HCT116 (cell line): ENCODE data around the gene PPM1M. TPM values are rescaled to one million over a fixed set of nuclear protein-coding genes. Genes with fewer than 3 reads are reported as not detected.

Source experiments
- ATAC-seq: fragments of 200-7000 bp; cut with Tn5 transposase; 2 replicates; pipeline ENCODE4 v1.9.1; 2020; ENCODE audit warnings: mild to moderate bottlenecking, moderate library complexity
- BruUV-seq: library from RNA; stranded (reverse); fragments of 400-500 nt; replicated peaks from 2 replicates; lab custom pipeline; 2021; lab: Mats Ljungman, UMichigan
- CTCF ChIA-PET: fragments of 300-600 bp; sonication (Branson Sonifier 250); formaldehyde crosslinking; loops from one replicate; lab custom pipeline; 2021; ENCODE audit warnings: antibody characterized with exemption; lab: Charles Lee
- POLR2A ChIA-PET: fragments of 300-600, 350-600 bp; sonication (Branson Sonifier 250); formaldehyde crosslinking; loops from one replicate; lab custom pipeline; 2021; ENCODE audit warnings: antibody characterized with exemption; lab: Charles Lee
- RAD21 ChIA-PET, 2 experiments: fragments of 300-600 bp; sonication (Branson Sonifier 250); formaldehyde crosslinking; loops; one replicate each; lab custom pipeline; 2023; ENCODE audit warnings: low total read pairs in 2 of 2; ENCODE audit not compliant: uncharacterized antibody in 2 of 2, unreplicated experiment in 2 of 2, low non-redundant PET in 1 of 2; lab: Charles Lee
- DNase-seq: peaks from one replicate; pipeline ENCODE4 v3.0.0-alpha.2; 2010; ENCODE audit warnings: low read depth, low spot score
- H2AFZ ChIP-seq: fragments of 200-600 bp; shearing (Covaris generic), sonication (generic); 2 replicates; pipeline ENCODE4 v1.6.1; 2017; ENCODE audit warnings: low read depth, mixed run types, mixed read lengths, antibody characterized with exemption, low read length; ENCODE audit not compliant: poor library complexity, severe bottlenecking
- H3K27ac ChIP-seq: 2 replicates; pipeline ENCODE4 v1.5.1; 2012; ENCODE audit warnings: low read depth, low read length
- H3K27me3 ChIP-seq: fragments of 200-600 bp; sonication (generic); 2 replicates; pipeline ENCODE4 v1.6.1; 2016; ENCODE audit warnings: mixed run types, low read length, mixed read lengths; ENCODE audit not compliant: insufficient read depth
- H3K36me3 ChIP-seq, 2 experiments: fragments of 200-500 bp in 1 of 2; fragments of 200-600 bp in 1 of 2; sonication (Bioruptor generic) in 1 of 2; sonication (generic) in 1 of 2; 2 replicates each; pipeline versions ENCODE4 v1.5.1 to v1.6.1; 2014 to 2016; ENCODE audit warnings: low read length in 2 of 2, inconsistent platforms in 1 of 2, mixed read lengths in 1 of 2, mixed run types in 1 of 2; ENCODE audit not compliant: insufficient read depth in 2 of 2, control insufficient read depth in 1 of 2
- H3K4me1 ChIP-seq, 2 experiments: fragments of 200-600 bp in 1 of 2; sonication (generic) in 1 of 2; 2 replicates each; pipeline versions ENCODE4 v1.5.1 to v1.6.1; 2012 to 2017; ENCODE audit warnings: low read length in 2 of 2, inconsistent platforms in 1 of 2, mild to moderate bottlenecking in 1 of 2, mixed read lengths in 1 of 2, mixed run types in 1 of 2, moderate library complexity in 1 of 2; ENCODE audit not compliant: insufficient read depth in 2 of 2, control insufficient read depth in 1 of 2
- H3K4me2 ChIP-seq: fragments of 200-600 bp; sonication (generic); 2 replicates; pipeline ENCODE4 v1.6.1; 2017; ENCODE audit warnings: mixed run types, low read length, mixed read lengths
- H3K4me3 ChIP-seq, 2 experiments: fragments of 200-600 bp in 1 of 2; sonication (generic) in 1 of 2; replicated peaks in 1 of 2; 2 replicates each; pipeline ENCODE4 v1.5.1; 2011 to 2016; ENCODE audit warnings: low read length in 2 of 2, control low read depth in 1 of 2, low read depth in 1 of 2, mild to moderate bottlenecking in 1 of 2, mixed read lengths in 1 of 2, mixed run types in 1 of 2
- H3K79me2 ChIP-seq: fragments of 200-600 bp; sonication (generic); 2 replicates; pipeline ENCODE4 v1.6.1; 2017; ENCODE audit warnings: mild to moderate bottlenecking, mixed run types, low read length, moderate library complexity, mixed read lengths; ENCODE audit not compliant: insufficient read depth
- H3K9ac ChIP-seq: fragments of 200-600 bp; sonication (generic); 2 replicates; pipeline ENCODE4 v1.6.1; 2016; ENCODE audit warnings: low read length, mixed read lengths
- H3K9me2 ChIP-seq: fragments of 200-600 bp; sonication (generic), shearing (Covaris generic); 2 replicates; pipeline ENCODE4 v1.6.1; 2017; ENCODE audit warnings: mixed run types, mild to moderate bottlenecking, moderate library complexity; ENCODE audit not compliant: insufficient read depth
- H3K9me3 ChIP-seq, 2 experiments: fragments of 200-500 bp in 1 of 2; fragments of 200-600 bp in 1 of 2; sonication (Bioruptor generic) in 1 of 2; sonication (generic) in 1 of 2; 2 replicates each; pipeline ENCODE4 v1.6.1; 2014 to 2017; ENCODE audit warnings: low read length in 2 of 2, mixed read lengths in 2 of 2, inconsistent platforms in 1 of 2, low read depth in 1 of 2, mild to moderate bottlenecking in 1 of 2, mixed run types in 1 of 2, moderate library complexity in 1 of 2; ENCODE audit not compliant: control insufficient read depth in 1 of 2, insufficient read depth in 1 of 2
- H4K20me1 ChIP-seq: fragments of 200-600 bp; sonication (generic), shearing (Covaris generic); 2 replicates; pipeline ENCODE4 v1.6.1; 2017; ENCODE audit warnings: mixed run types, mild to moderate bottlenecking, moderate library complexity; ENCODE audit not compliant: insufficient read depth
- CBX3 ChIP-seq: IDR thresholded peaks from 2 replicates; pipeline ENCODE4 v1.6.1; 2012; ENCODE audit warnings: low read depth
- ELF1 ChIP-seq: IDR thresholded peaks from 2 replicates; pipeline ENCODE4 v1.6.1; 2012; ENCODE audit warnings: low read depth, borderline replicate concordance
- FOSL1 ChIP-seq: IDR thresholded peaks from 2 replicates; pipeline ENCODE4 v1.6.1; 2012; ENCODE audit warnings: low read depth
- POLR2A ChIP-seq: IDR thresholded peaks from 2 replicates; pipeline ENCODE4 v1.7.0; 2011; ENCODE audit warnings: borderline replicate concordance; ENCODE audit not compliant: insufficient read depth, insufficient read length; ENCODE audit errors: extremely low read depth
- POLR2AphosphoS5 ChIP-seq: IDR thresholded peaks from 2 replicates; pipeline ENCODE4 v1.6.1; 2011; ENCODE audit warnings: mild to moderate bottlenecking, low read depth, low read length, moderate library complexity
- SIN3A ChIP-seq: IDR thresholded peaks from 2 replicates; pipeline ENCODE4 v1.6.1; 2012; ENCODE audit warnings: low read depth
- TCF7L2 ChIP-seq: IDR thresholded peaks from 2 replicates; pipeline ENCODE4 v1.7.0; 2011; ENCODE audit warnings: borderline replicate concordance, inconsistent platforms; ENCODE audit not compliant: insufficient read depth, insufficient read length; ENCODE audit errors: extremely low read depth
- intact Hi-C: fragments of 100-400 bp; cut with micrococcal nuclease; formaldehyde crosslinking; loops from 2 replicates; pipeline ENCODE4 v1.10.0; 2022
- total RNA-seq: library from RNA; stranded (reverse); gene quantifications from one replicate; pipeline ENCODE4 v1.2.1, GENCODE V29; 2021; ENCODE audit not compliant: unreplicated experiment
- TF ChIP-seq, protein P1 (sequence below), 3 experiments: fragments of 200-600 bp in 1 of 3; sonication (generic) in 1 of 3; IDR thresholded peaks in 2 of 3; conservative IDR thresholded peaks in 1 of 3; 2 replicates each; pipeline ENCODE4 v1.5.1; 2012 to 2017; ENCODE audit warnings: low read depth in 2 of 3, low read length in 2 of 3, antibody characterized with exemption in 1 of 3, borderline replicate concordance in 1 of 3, control low read depth in 1 of 3, mild to moderate bottlenecking in 1 of 3, mixed read lengths in 1 of 3, mixed run types in 1 of 3, moderate library complexity in 1 of 3; ENCODE audit not compliant: insufficient read depth in 1 of 3

Gene PPM1M
- total RNA-seq, 1 experiment from 2014 or later = 16.6 TPM

DNA sequence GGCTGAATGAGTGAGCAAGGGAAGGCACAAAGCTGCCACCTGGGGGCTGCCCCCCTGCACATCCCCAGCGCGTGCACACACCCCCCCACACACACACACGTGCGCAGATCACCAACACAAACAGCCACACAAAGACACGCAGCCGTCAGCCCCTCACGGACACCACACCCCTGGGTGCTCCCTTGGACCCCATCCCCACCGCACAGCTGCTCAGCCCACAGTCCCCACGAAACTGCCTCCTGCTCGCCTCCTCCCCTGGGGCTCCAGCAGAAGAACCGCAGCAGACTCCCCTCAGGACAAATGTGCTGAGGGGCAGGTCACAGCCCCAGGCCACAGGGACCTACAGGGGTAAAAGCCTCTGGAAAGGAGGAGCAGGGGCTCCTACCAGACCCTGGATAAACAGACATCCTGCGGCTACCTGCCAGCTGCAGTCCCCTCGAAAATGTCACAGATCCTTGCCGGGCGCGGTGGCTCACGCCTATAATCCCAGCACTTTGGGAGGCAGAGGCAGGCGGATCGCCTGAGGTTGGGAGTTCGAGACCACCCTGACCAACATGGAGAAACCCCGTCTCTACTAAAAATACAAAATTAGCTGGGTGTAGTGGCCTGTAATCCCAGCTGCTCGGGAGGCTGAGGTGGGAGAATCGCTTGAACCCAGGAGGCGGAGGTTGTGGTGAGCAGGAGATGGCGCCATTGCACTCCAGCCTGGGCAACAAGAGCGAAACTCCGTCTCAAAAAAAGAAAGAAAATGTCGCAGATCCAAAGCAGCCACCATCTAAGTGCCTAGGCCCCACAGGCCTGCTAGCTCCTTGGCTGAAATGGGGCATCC is 13.1 kb upstream of the PPM1M start:
- Histone ChIP-seq H3K36me3 (peaks cover 17% of the 10 kb centered on the region in 2 experiments; a peak in 3 of 4 replicates), H4K20me1 (no peaks in the 10 kb centered on the region), H3K4me2 (no peak overlapping the region), H3K27ac (peak overlapping the region; percentile 17; the same call in 1 of the 2 replicates), H3K4me3 (no peak overlapping the region), H3K27me3 (no peaks in the 10 kb centered on the region), H3K9ac (no peak overlapping the region), H3K9me3 (no peaks in the 10 kb centered on the region), H3K4me1 (peaks cover 11 to 14% of the 10 kb centered on the region in 2 experiments), H2AFZ (no peak overlapping the region), H3K79me2 (peaks cover 18% of the 10 kb centered on the region), H3K9me2 (no peaks in the 10 kb centered on the region)
- ATAC-seq (no peak), DNase-seq (no peak)
- ChIA-PET RAD21 (no interaction called here), POLR2A (interaction anchor here (1.4 kb wide), 1 partner anchor 8 kb away, joined by 3 read pairs; no protein-coding TSS in a partner anchor), CTCF (interaction anchor here (0.9 to 2.8 kb wide), 6 partner anchors 8 to 153 kb away, joined by 3 to 37 read pairs (median 6); no protein-coding TSS in a partner anchor)
- BruUV-seq = no TSS peak
- TF ChIP-seq TCF7L2 (no peak), POLR2A (no peak), POLR2AphosphoS5 (no peak), CBX3 (no peak), SIN3A (no peak), ELF1 (no peak), FOSL1 (no peak)
- TF ChIP-seq, protein P1, sequence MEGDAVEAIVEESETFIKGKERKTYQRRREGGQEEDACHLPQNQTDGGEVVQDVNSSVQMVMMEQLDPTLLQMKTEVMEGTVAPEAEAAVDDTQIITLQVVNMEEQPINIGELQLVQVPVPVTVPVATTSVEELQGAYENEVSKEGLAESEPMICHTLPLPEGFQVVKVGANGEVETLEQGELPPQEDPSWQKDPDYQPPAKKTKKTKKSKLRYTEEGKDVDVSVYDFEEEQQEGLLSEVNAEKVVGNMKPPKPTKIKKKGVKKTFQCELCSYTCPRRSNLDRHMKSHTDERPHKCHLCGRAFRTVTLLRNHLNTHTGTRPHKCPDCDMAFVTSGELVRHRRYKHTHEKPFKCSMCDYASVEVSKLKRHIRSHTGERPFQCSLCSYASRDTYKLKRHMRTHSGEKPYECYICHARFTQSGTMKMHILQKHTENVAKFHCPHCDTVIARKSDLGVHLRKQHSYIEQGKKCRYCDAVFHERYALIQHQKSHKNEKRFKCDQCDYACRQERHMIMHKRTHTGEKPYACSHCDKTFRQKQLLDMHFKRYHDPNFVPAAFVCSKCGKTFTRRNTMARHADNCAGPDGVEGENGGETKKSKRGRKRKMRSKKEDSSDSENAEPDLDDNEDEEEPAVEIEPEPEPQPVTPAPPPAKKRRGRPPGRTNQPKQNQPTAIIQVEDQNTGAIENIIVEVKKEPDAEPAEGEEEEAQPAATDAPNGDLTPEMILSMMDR (IDR thresholded peaks at IDR 0.05 in 2 of 3, conservative IDR thresholded peaks at IDR 0.05 in 1 of 3; ENCODE audit: borderline replicate concordance in 1 of 3, insufficient read depth in 1 of 3, low read depth in 2 of 3, low read length in 2 of 3) = peak in 2 of 3 experiments; percentile 9 to 40; a peak in 2 of 6 replicates
- intact Hi-C loops = no loop called here
